HG02588 (cell line): ENCODE results near the gene OSGIN1.

Experiments
- ATAC-seq: cut with Tn5 transposase; IDR thresholded peaks from one replicate; pipeline ENCODE4 v1.9.1; 2021; ENCODE audit warnings: mild to moderate bottlenecking, moderate library complexity; ENCODE audit not compliant: unreplicated experiment

OSGIN1 gene

GRCh38 chr16:83969771-83970429 lies 16.9 kb downstream of the OSGIN1 start:
- no peak for ATAC-seq

- ATAC-seq = no peak
These were observed 17.4 kb downstream of the OSGIN1 start for GRCh38 chr16:83970430-83970815.

GRCh38 chr16:83971165-83972130 lies 18.4 kb downstream of the OSGIN1 start:
- ATAC-seq = no peak

- ATAC-seq = no peak
These were observed 19.4 kb downstream of the OSGIN1 start for GRCh38 chr16:83972256-83973008.

- no peak for ATAC-seq
These were observed 20.0 kb downstream of the OSGIN1 start for GRCh38 chr16:83973077-83973476.

GRCh38 chr16:83973581-83974385 lies 20.7 kb downstream of the OSGIN1 start:
- no peak for ATAC-seq

- ATAC-seq = no peak
These were observed 21.4 kb downstream of the OSGIN1 start for GRCh38 chr16:83974475-83974874.

GRCh38 chr16:83975590-83976260 lies 22.7 kb downstream of the OSGIN1 start:
- no peak for ATAC-seq

GRCh38 chr16:83977056-83977815 lies 24.2 kb downstream of the OSGIN1 start:
- no peak for ATAC-seq

- ATAC-seq = no peak
These were observed 25.4 kb downstream of the OSGIN1 start for GRCh38 chr16:83978401-83978904.

- ATAC-seq = no peak
These were observed 26.4 kb downstream of the OSGIN1 start for GRCh38 chr16:83979441-83979840.

- no peak for ATAC-seq
These were observed 27.8 kb downstream of the OSGIN1 start for GRCh38 chr16:83980794-83981193.

GRCh38 chr16:83981799-83982198 lies 28.8 kb downstream of the OSGIN1 start:
- ATAC-seq = no peak

- ATAC-seq = no peak
These were observed 30.5 kb downstream of the OSGIN1 start for GRCh38 chr16:83983491-83983890.

GRCh38 chr16:83989300-83989699 lies 36.3 kb downstream of the OSGIN1 start:
- no peak for ATAC-seq

GRCh38 chr16:83990492-83990891 lies 37.5 kb downstream of the OSGIN1 start:
- no peak for ATAC-seq

GRCh38 chr16:83992624-83993023 lies 39.6 kb downstream of the OSGIN1 start:
- no peak for ATAC-seq

GRCh38 chr16:83994087-83994486 lies 41.0 kb downstream of the OSGIN1 start:
- no peak for ATAC-seq

- no peak for ATAC-seq
These were observed 41.7 kb downstream of the OSGIN1 start for GRCh38 chr16:83994703-83995102.
